K562 (cell line): ENCODE results near the gene FBXO44. TPM values are rescaled to one million over a fixed set of nuclear protein-coding genes. Genes with fewer than 3 reads are reported as not detected.

ENCODE experiments used
- ATF7 ChIP-seq: fragments of 450-650 bp; IDR thresholded peaks from 2 replicates; pipeline ENCODE4 v1.7.1; 2014; ENCODE audit warnings: mild to moderate bottlenecking, moderate library complexity
- CTCFL ChIP-seq: IDR thresholded peaks from 2 replicates; pipeline ENCODE4 v1.6.1; 2011; ENCODE audit warnings: borderline replicate concordance, low read depth, mild to moderate bottlenecking, moderate library complexity, low read length; ENCODE audit not compliant: insufficient read depth, poor library complexity, severe bottlenecking
- HCFC1 ChIP-seq: IDR thresholded peaks from 2 replicates; pipeline ENCODE4 v1.6.1; 2012; ENCODE audit warnings: low read depth, low read length, improper control_type of control experiment
- KLF16 ChIP-seq: IDR thresholded peaks from 2 replicates; pipeline ENCODE4 v1.6.1; 2016; ENCODE audit warnings: antibody characterized with exemption
- RREB1 ChIP-seq: fragments of 250-450 bp; sonication (Bioruptor Pico); IDR thresholded peaks from 2 replicates; pipeline ENCODE4 v1.4.0; 2020
- SIN3B ChIP-seq: fragments of 450-650 bp; IDR thresholded peaks from 2 replicates; pipeline ENCODE4 v1.6.1; 2017; ENCODE audit warnings: low read depth, mild to moderate bottlenecking, moderate library complexity
- STAG1 ChIP-seq: sonication (generic); formaldehyde crosslinking; IDR thresholded peaks from 2 replicates; pipeline ENCODE4 v1.5.0; 2020; ENCODE audit warnings: missing genetic modification reagents, borderline replicate concordance
- THRA ChIP-seq: fragments of 450-650 bp; IDR thresholded peaks from 2 replicates; pipeline ENCODE4 v1.6.1; 2017; ENCODE audit warnings: mild to moderate bottlenecking, moderate library complexity
- ZBTB49 ChIP-seq: sonication (generic); formaldehyde crosslinking; IDR thresholded peaks from 2 replicates; pipeline ENCODE4 v1.8.0; 2022; ENCODE audit warnings: missing genetic modification reagents, mild to moderate bottlenecking, borderline replicate concordance
- polyA plus RNA-seq, 8 experiments: library from polyadenylated mRNA; depleted of rRNA in 4 of 8; stranded (reverse) in 5 of 8; unstranded in 3 of 8; fragments of >200 nt; fragmentation: Nextera tagmentation in 2 of 8; fragmentation: Illumina TruSeq in 1 of 8; extraction: Ambion mirVana in 2 of 8; extraction: Trizol in 1 of 8; gene quantifications; 2 replicates each; pipeline versions ENCODE4 v1.2.1 to v1.2.3, GENCODE V29; 2011 to 2014; ENCODE audit warnings: inconsistent platforms in 1 of 8, missing spikeins in 1 of 8
- total RNA-seq, 7 experiments: library from RNA; depleted of rRNA in 6 of 7; stranded (reverse); fragments of >200 nt in 6 of 7; fragmentation: Illumina TruSeq in 2 of 7; extraction: Trizol in 2 of 7; gene quantifications; 2 replicates each; pipeline versions ENCODE4 v1.2.1 to v1.2.3, GENCODE V29; 2011 to 2021; ENCODE audit warnings: low replicate concordance in 1 of 7
- TF ChIP-seq, protein P1 (sequence below): sonication (generic); formaldehyde crosslinking; IDR thresholded peaks from 2 replicates; pipeline ENCODE4 v1.8.0; 2022; ENCODE audit warnings: missing genetic modification reagents, mild to moderate bottlenecking, moderate library complexity, borderline replicate concordance

FBXO44 gene
- total and polyA plus RNA-seq, 9 of the 15 experiments (the other 6 are each of a cell fraction or from before 2014, with no cell fraction given) = 0.69 to 20.9 (median 6.7) TPM

DNA sequence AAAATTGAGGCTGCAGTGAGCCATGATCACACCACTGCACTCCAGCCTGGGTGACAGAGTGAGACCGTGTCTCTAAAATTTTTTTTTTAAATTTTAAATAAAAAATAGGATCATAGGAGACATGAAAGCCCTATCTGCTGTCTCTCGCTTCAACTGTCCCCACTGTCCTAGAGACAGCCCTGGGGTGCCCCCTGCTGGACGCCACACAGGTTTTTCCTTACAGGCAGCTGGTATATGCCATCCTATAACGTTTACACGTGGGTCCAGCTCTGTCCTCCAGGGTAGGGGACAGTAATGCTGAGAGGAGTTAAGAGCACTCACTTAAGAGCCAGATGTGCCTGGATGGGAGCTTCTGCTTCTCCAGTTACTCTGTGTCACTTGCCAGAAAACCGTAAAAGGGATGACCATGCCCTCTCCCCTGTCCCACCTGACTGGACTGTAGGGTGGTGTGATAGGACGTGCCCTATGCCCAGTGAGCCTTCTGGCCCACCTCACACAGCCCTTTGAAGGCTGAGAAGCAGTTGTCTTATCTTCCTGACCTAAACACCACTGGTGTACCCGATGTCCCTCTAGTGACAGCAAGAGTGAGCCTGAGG lies 8.9 kb upstream of the FBXO44 start (continued):
- TF ChIP-seq CTCFL (peak; percentile 37), HCFC1 (no peak), RREB1 (CRISPR knock-in tag) (no peak), KLF16 (peak; percentile 42; the same call in 1 of the 2 replicates), SIN3B (no peak), THRA (no peak), ATF7 (no peak), ZBTB49 (no peak), STAG1 (CRISPR knock-in tag) (peak; percentile 80; the same call in 1 of the 2 replicates)
- TF ChIP-seq, protein P1, sequence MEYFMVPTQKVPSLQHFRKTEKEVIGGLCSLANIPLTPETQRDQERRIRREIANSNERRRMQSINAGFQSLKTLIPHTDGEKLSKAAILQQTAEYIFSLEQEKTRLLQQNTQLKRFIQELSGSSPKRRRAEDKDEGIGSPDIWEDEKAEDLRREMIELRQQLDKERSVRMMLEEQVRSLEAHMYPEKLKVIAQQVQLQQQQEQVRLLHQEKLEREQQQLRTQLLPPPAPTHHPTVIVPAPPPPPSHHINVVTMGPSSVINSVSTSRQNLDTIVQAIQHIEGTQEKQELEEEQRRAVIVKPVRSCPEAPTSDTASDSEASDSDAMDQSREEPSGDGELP (CRISPR knock-in tag) = peak; percentile 67
